GM19023 (cell line): ENCODE results near the gene SERPINB2.
"Not testable (repeated sequence)": the region's sequence is repeated elsewhere in the genome, so short reads cannot be mapped to it uniquely, and the experiment has no call there.

Experiments
- ATAC-seq: cut with Tn5 transposase; IDR thresholded peaks from one replicate; pipeline ENCODE4 v1.9.1; 2021; ENCODE audit warnings: mild to moderate bottlenecking, moderate library complexity; ENCODE audit not compliant: unreplicated experiment

The SERPINB2 gene

GRCh38 chr18:63888470-63889190 lies 1.1 kb downstream of the SERPINB2 start:
- ATAC-seq, result no peak

DNA sequence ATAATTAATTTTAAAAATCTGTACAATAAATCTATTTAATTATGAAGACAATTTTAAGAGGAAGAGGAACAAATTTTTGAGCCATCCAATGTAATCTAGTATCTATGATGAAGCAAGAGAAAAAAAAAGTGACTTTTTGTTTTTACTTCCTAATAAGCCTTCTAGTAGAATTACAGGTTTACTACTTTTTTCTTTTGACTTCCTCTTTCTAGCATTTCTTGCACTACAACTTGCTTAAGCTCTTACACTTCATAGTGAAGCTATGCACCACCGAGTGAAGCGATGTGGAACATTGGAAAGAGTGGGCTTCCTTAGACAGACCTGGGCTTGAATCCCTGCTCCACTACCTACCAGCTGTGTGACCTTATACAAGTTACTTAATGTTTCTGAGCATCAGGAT lies 2.1 kb downstream of the SERPINB2 start:
- no peak for ATAC-seq

DNA sequence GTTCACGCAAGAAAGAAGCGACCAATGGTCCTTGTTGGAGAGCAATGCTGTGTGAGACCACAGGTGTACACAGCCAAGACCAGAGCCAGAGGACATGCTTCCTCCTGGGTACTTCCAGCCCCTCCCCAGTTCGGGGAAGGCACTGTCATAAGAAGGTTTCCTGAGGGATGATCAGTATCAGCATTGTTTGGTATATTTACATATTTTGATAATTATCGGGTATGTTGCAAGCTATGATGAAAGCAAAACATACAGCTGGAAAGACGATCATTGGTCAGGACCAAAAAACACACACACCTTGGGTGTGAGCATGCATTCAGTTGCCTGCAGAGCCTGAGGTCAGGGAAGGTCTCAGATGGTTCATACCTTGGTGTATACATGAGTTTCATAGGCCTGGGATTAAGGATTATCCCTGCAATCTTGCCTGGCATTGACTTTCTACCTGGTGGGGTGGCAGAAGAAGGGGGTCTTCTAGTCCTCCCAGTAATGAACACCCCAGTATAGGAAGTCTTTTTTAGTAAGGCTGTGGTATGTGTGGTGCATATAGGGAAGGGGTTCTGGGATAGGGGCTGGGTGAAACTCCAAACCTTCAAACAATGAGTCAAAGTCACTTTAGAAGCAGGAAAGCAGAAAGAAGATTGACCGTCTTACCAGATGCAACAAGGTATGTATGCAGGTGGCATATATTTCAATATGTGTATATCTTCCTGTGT lies 2.9 kb downstream of the SERPINB2 start:
- no peak for ATAC-seq

DNA sequence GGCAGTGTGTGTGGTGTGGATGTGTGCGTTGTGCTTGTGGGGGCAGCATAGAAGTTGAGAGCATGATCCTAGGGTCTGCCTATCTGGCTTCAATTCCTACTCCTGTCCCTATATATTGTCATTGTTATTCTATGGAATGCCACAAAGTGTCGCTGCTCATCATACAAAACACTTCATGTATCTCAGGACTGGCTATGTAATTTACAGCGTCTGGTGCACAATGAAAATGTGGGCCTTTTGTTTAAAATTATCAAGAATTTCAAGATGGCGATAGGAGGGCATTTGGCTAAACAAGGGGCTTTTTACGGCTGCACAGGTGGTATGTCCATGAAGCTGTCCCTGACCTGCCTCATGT lies 3.4 kb downstream of the SERPINB2 start:
- peak; percentile 56 for ATAC-seq

- ATAC-seq, result no peak
Measured at GRCh38 chr18:63892566-63892965, 5.1 kb downstream of the SERPINB2 start.

DNA sequence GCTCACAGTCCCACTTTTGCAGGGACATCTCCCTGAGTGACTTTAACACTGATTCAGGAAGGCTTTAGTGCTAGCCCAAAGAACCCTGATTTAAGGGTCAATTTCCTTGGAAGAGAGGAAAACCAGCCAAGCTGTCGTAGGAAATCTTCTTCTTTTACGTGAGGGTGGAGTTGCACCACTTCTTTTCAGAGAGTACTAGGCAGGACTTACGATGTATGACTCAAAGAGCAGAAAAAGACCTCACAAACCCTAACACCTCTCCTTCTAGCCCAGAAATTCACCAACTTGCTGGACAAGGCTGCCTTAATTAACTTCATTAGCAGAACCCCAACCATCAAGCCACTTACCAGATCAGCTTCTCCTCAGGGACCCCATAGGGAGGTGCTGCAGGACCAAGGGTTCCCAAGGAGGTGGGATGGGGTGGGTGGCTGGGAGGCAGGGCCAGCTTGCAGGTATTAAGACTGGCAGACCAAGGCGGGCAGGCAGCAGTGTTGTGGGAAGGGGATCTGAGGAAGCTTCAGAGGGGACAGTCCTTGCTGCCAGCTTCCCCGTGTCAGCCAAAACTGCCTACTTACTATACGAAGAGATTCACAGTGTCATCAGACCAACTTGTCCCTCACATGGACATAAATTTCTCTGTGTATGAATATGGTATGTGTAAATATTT lies 6.7 kb downstream of the SERPINB2 start:
- no peak for ATAC-seq

DNA sequence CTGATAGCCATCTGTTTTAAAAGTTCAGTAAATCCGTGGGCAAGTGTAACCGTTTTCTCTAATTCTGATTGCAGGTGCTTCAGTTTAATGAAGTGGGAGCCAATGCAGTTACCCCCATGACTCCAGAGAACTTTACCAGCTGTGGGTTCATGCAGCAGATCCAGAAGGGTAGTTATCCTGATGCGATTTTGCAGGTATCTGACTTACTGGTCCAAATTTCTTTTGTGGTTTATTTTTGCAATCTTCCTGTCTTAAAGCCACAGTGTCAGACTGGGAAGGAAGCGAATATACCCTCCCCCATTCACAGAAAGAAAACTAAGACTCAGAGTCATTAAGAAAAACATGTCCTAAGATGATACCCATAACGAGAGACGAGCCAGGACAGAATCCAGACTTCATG lies 7.7 kb downstream of the SERPINB2 start:
- no peak for ATAC-seq

GRCh38 chr18:63897072-63897471 lies 9.6 kb downstream of the SERPINB2 start:
- ATAC-seq, result no peak

GRCh38 chr18:63899206-63899605 lies 11.7 kb downstream of the SERPINB2 start:
- no peak for ATAC-seq

- ATAC-seq, result no peak
Measured at GRCh38 chr18:63903851-63904570, 16.5 kb downstream of the SERPINB2 start.

DNA sequence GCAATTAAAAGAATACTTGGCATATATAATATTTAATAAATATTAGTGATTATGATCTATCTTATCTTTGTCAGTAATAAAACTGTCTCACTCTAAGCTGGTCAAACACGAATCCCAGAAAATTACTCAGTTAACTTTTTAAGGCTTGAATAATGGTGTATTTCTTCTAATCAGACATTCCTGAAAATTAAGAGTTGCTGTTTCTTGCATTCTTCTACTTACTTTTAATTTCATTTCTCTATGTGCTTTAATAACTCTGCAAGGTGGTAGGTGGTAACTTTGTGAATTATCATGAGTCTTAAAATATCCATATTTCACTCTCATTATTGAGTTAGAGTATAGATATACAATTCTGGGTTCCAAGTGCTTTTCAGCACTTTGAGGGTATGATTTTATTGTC lies 17.2 kb downstream of the SERPINB2 start:
- no peak for ATAC-seq

DNA sequence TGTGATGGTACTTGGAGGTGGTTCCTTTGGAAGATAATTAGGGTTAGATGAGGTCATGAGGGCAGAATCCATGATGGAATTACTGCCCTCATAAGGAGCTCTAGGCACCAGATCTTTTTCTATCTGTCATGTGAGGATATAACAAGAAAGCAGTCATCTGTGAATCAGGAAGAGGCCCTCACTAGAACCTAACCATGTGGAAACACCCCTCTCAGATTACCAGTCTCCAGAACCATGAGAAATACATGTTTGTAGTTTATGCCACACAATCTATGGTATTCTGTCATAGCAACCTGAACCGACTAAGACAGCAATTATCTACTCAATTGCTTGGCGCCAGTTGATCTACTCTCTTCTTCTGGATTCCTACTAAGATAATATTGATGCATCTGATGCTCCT lies 17.9 kb downstream of the SERPINB2 start:
- no peak for ATAC-seq

- ATAC-seq, result no peak
Measured at GRCh38 chr18:63906056-63906455, 18.6 kb downstream of the SERPINB2 start.

GRCh38 chr18:63907664-63908063 lies 20.2 kb downstream of the SERPINB2 start, which contains the start of gene SERPINB10:
Gene SERPINB10 (plus strand): TSS chr18:63907958. CDS start chr18:63915511, 7,553 bp downstream.
- peak; percentile 47 for ATAC-seq

GRCh38 chr18:63908858-63909257 lies 21.4 kb downstream of the SERPINB2 start:
- ATAC-seq, result no peak

DNA sequence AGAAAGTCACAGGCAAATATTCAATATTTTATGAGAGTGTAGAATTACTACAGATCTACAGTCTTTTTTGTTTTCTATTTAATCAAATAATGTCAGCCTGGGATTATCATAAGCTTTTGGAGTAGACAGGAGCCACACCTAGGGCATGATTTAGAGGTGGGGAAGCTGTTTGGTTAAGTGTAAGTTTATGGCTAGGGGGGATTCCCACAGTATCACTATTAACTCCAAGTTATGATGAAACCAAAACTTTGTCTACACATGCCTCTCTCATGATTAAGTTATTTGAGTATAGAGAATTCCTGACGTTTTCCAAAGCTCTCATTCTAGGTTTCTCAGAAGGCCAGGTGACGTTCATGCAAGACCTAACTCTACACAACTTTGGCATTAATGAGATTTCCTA lies 22.4 kb downstream of the SERPINB2 start:
- ATAC-seq, result peak; percentile 61

DNA sequence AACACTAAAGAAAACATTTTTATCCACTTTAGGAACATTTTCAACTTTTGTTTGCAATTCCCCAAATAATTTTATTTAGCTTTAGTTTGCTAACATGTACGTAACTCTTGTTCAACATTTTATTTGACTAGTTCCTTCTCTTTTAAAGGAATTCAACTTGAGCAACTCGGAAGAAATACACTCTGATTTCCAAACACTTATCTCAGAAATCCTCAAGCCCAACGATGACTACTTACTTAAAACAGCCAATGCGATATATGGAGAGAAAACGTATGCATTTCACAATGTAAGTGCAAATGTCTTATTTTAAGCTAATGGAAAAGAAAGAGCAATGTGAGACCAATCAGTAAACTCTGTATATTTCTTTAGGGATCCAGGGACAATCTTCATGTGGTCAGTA lies 30.3 kb downstream of the SERPINB2 start:
- no peak for ATAC-seq

DNA sequence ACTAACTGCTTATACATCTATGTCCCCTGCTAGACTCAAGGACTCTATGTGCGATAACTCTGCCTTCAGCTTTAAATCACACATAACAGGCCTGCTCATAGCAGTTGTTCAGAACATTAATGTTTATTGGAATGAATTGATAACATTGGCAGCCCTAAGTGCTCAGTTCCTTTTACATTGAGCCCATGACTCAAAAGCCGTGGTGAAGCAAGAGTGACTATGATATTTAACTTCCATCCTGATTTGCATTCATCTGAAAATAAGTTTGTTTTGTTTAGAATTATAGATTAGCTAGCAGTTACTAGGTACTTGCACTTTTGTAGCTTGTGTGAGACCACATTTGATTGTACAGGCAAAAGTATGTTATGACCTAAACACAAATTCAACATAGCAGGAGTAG lies 34.5 kb downstream of the SERPINB2 start:
- no peak for ATAC-seq

- ATAC-seq, result no peak
Measured at GRCh38 chr18:63924551-63924950, 37.0 kb downstream of the SERPINB2 start.

- ATAC-seq, result no peak
Measured at GRCh38 chr18:63928331-63928730, 40.8 kb downstream of the SERPINB2 start.

DNA sequence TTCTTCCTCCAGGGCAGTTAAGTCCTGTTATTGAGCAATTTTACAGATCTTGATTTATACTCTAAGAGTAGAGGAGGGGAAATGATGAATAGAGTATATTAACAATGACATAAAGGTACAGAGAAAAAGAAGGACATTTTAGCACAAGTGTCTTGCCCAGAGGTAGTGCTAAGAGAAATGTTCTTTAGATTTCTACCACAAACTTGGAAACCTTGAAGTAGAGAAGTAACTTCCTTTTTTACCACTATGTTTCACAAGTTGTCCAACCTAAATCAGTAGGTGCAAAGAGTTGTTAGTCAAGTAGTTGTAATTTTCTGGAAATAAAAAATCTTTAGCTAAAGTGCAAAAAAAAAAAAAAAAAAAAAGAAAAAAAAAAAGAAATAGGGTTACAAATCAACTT lies 41.9 kb downstream of the SERPINB2 start:
- ATAC-seq, result not testable (repeated sequence)
